ENCODE measurements around the gene OR1K1. TPM values are rescaled to one million over a fixed set of nuclear protein-coding genes. Genes with fewer than 3 reads are reported as not detected.
"Not testable (repeated sequence)": the region's sequence is repeated elsewhere in the genome, so short reads cannot be mapped to it uniquely, and the experiment has no call there.

The OR1K1 gene
- total RNA-seq, 1 donor from 2014 or later, result not detected

- no peak for DNase-seq
Measured at GRCh38 chr9:122814545-122814944, 14.6 kb downstream of the OR1K1 start.

GRCh38 chr9:122815544-122815943 is 15.6 kb downstream of the OR1K1 start:
- DNase-seq, result no peak

DNA sequence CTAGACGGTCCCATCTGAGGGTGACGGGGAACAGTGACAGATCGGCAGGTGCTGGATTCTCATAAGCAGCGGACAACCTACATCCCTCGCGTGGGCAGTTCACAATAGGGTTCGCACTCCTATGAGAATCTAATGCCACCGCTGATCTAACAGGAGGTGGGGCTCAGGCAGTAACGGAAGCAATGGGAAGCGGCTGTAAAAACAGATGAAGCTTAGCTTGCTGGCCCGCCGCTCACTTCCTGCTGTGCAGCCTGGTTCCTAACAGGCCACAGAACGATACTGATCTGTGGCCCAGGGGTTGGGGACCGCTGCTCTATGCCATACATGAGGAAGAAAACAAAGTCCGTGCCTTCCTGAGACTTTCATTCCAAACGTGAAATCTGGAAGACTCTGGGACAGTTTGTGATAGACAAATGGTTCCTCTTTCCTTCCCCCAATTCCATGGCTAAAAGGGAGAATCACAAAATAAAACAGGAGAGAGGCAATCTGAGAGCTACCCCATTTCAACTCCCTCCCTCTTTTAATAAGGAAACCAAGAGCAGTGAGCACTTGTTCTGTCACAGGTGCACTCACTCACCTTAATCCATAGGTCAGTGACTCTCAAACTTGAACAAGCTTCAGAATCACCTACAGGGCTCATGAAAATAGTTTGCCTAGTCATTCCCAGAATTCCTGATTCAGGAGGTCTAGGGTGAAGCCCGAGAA is 16.4 kb downstream of the OR1K1 start:
- no peak for DNase-seq

GRCh38 chr9:122819326-122819725 is 19.4 kb downstream of the OR1K1 start:
- no peak for DNase-seq

DNA sequence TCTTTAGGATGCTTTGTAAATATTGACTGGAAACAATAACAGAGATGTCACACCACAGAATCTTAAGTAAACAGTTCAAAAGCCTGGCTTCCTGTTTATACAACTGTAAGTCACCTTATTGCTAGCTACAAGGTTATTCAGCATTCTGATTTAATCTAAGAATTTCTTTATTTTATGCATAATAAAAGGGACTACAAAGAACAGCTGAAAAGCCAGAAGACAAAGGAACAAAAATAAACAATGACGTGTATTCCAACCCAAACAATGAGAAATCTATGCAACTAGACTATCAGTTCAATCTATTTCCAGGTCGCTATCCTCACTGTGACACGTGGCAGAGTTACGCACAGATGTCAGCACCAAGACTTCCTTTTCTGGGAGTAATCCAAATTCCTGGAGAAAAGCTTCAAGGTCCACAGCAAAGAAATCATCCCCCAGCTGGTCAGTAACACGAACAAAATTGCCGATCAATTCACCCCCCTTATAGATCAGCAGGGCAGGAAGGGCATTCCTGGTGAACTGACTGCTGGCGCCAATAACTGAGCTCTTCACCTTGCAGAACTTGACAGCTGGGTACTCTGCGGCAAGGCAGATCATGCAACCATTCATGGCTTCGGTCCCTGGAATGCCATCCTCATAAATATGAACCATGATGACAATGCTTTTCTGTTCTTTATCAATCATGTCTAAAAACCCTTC is 20.0 kb downstream of the OR1K1 start:
- DNase-seq, result no peak

DNA sequence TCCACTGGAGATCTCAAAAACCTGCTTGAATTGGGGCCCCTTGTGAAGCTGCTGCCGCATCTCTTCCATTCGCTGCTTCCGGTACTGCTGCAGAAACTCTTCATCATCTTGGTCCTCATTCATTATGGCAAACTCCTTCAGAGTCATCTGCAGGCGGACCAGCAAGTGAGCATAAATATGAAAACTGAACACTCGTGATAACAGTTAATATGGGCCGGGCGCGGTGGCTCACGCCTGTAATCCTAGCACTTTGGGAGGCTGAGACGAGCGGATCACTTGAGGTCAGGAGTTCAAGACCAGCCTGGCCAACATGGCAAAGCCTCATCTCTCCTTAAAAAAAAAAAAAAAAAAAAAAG is 20.5 kb downstream of the OR1K1 start:
- no peak for DNase-seq

GRCh38 chr9:122821278-122821943 is 21.5 kb downstream of the OR1K1 start:
- no peak for DNase-seq

- no peak for DNase-seq
Measured at GRCh38 chr9:122822056-122822455, 22.1 kb downstream of the OR1K1 start.

DNA sequence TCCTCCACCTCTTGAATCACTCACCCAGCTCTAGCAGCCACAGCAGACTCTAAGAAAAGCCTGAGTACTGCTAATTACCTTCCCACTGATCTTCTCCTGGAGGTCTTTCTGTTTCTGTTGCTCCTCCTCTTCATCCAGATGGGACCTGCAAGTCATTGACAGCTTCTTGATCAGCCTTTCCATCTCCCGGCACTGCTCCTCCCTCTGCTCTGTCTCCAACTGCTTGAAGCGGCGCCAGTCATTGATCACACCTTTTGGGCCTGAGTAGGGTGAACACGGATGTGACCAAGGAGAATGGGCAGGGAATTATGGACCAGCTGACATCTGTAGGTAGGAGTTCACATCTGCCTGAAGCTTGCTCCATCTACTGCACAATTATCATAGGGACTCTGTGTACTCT is 23.0 kb downstream of the OR1K1 start:
- no peak for DNase-seq

DNA sequence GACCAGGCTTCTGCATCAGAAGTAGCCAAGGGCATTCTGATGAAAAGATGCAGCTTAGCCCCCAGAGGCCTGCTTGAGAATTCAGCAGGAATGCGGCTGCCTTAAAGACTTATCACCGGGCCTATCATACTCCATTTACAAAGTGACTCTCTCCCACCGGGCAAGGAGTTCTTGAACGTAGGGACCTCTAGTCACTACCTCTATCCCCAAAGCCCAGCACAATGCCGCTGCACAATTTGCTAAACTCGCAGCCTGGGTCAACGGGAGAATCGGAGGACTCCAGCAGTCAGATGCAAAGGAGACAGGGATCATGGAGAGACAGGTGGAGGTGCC is 27.8 kb downstream of the OR1K1 start:
- no peak for DNase-seq

GRCh38 chr9:122828965-122829284 is 29.0 kb downstream of the OR1K1 start:
- not testable (repeated sequence) for DNase-seq

GRCh38 chr9:122832194-122832593 is 32.3 kb downstream of the OR1K1 start:
- DNase-seq, result no peak

DNA sequence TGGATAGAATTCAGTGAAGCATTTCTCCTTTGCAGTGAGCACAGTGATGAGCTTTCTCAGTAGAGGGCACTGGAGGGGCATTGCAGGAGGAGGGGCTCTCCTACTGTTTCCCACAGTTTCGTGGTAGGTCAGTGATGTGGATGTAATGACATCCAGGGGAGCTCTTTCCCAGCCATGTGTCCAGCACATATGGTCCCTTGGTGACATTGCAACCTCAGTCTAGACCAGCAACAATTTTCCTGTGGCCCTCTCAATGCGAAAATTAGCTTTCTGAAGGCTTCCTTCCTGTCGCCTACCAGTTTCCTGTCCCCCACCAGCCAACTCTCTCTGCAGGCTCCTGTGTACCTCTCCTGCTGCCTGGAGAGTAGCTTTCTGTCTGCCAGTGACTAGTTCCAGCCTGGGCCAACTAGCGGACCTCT is 35.4 kb downstream of the OR1K1 start:
- no peak for DNase-seq

- no peak for DNase-seq
Measured at GRCh38 chr9:122837266-122837850, 37.4 kb downstream of the OR1K1 start.

- DNase-seq, result not testable (repeated sequence)
Measured at GRCh38 chr9:122838441-122838840, 38.5 kb downstream of the OR1K1 start.

- DNase-seq, result no peak
Measured at GRCh38 chr9:122841501-122841900, 41.6 kb downstream of the OR1K1 start.

GRCh38 chr9:122844137-122844536 is 44.2 kb downstream of the OR1K1 start:
- no peak for DNase-seq

- no peak for DNase-seq
Measured at GRCh38 chr9:122845116-122845515, 45.2 kb downstream of the OR1K1 start.

DNA sequence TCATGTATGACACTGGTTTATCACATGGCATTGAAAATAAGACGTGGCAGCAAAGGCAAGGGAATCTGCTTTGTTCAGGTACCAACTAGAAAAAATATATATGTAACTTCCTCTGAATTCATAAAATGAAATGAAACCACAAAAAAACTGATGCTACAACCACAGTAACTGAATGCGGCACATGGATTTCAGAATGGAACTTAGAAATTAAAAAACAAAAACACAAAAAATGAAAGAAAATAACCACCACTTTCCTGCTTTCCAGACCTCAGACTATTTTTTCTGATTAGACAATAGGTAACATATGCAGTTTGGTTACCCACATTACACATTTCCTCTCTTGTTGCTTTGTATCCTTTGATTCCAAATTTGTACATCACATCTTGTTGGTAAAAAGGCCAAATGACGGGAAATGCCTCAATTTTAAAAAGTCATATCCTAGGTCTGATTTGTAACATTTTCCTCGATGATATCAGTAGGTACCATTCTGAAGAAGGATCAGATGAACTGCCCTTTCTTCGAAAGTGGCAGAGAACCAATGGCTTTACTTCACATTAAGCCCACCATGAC is 46.5 kb downstream of the OR1K1 start:
- no peak for DNase-seq

DNA sequence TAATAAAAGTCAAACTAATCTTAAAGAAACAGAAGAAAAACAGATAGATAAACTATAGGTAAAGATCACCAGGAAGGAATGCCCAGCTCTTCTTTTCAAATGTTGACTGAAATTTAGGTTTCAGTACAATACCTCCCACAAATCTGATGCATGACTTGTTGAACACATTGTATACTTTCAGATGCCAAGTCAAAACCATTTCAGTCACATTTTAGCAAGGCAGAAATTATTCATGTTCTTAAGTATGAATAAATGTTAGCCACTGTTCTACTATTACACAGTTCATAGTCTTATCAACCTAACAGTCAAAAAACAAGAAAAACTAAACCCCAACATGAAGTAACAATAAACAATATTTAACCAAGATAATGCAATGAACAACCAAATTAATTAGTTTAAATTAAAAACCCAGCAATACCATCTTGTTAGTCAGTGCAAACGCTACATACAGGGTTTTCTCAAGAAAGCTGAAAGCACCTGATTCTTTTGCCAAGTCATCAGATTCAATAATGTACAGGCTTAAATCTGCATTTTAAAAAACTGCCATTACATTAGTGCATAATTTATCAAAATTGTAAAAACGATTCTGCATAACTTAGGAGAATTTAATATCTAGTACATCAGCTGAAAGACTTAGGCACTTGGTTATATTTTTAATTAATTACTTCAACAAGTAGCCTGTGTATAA is 48.5 kb downstream of the OR1K1 start:
- DNase-seq, result no peak
